Tibial artery (tissue), 4 donors: ENCODE measurements around the gene SLC35G6.
"Not testable (repeated sequence)": the region's sequence is repeated elsewhere in the genome, so short reads cannot be mapped to it uniquely, and the experiment has no call there.

Experiments
- DNase-seq, 2 donors: peaks; one replicate each; pipeline ENCODE4 v3.0.0-alpha.2; 2019
- H3K27ac ChIP-seq, 2 donors: fragments of 200-600 bp; sonication (generic) in 1 of 2; 1 replicate in 1 of 2; 2 replicates in 1 of 2; pipeline ENCODE4 v1.5.1; 2018 to 2019; ENCODE audit warnings: mild to moderate bottlenecking in 1 of 2
- H3K27me3 ChIP-seq, 2 donors: fragments of 200-600 bp; sonication (generic) in 1 of 2; one replicate each; pipeline versions ENCODE4 v1.5.1 to v1.6.0; 2016 to 2019
- H3K36me3 ChIP-seq, 3 donors: fragments of 200-600 bp; sonication (generic) in 2 of 3; one replicate each; pipeline ENCODE4 v1.5.1; 2016 to 2019; ENCODE audit warnings: mild to moderate bottlenecking in 2 of 3
- H3K4me1 ChIP-seq, 4 donors: fragments of 200-600 bp; sonication (generic) in 2 of 4; 1 replicate in 3 of 4; 2 replicates in 1 of 4; pipeline ENCODE4 v1.5.1; 2016 to 2019
- H3K4me3 ChIP-seq, 2 donors: fragments of 200-600 bp; sonication (generic) in 1 of 2; 1 replicate in 1 of 2; 2 replicates in 1 of 2; pipeline ENCODE4 v1.5.1; 2018 to 2019; ENCODE audit warnings: mild to moderate bottlenecking in 2 of 2
- H3K9me3 ChIP-seq, 3 donors: fragments of 200-600 bp; sonication (generic) in 1 of 3; one replicate each; pipeline ENCODE4 v1.5.1; 2016 to 2019
- intact Hi-C: fragments of 100-400 bp; cut with DNase I; formaldehyde crosslinking; loops from one replicate; pipeline ENCODE4 v1.15.0; 2023; ENCODE audit warnings: low total_unique reads
- TF ChIP-seq, protein P1 (sequence below), 2 experiments: fragments of 200-600 bp in 1 of 2; fragments of 450-650 bp in 1 of 2; IDR thresholded peaks; one replicate each; pipeline ENCODE4 v1.5.1; 2017 to 2019; ENCODE audit warnings: antibody characterized with exemption in 2 of 2, mild to moderate bottlenecking in 1 of 2, moderate library complexity in 1 of 2

Gene SLC35G6

GRCh38 chr17:7481275-7481674 is at the start of gene SLC35G6:
Gene SLC35G6 (plus strand): TSS chr17:7481446. CDS start chr17:7481517, 71 bp downstream.
- intact Hi-C loops, DNase-seq, H3K9me3 ChIP-seq, H3K27me3 ChIP-seq, H3K36me3 ChIP-seq: not testable (repeated sequence)
- H3K27ac ChIP-seq: peak within 1 kb of the TSS; percentile 100
- H3K4me3 ChIP-seq: peak within 1 kb of the TSS in 1 of 2 donors; percentile 95
- peaks cover 0 to 57% (median 45%) of the 10 kb centered on the region in 4 donors for H3K4me1 ChIP-seq

GRCh38 chr17:7432296-7432695 is 49.0 kb upstream of the SLC35G6 start:
- Histone ChIP-seq H3K27ac (no peak overlapping the region), H3K27me3 (peaks cover 0 to 1% of the 10 kb centered on the region in 2 donors), H3K4me1 (peaks cover 0 to 22% (median 21%) of the 10 kb centered on the region in 4 donors), H3K9me3 (no peaks in the 10 kb centered on the region), H3K36me3 (no peaks in the 10 kb centered on the region), H3K4me3 (no peak overlapping the region)
- TF ChIP-seq, protein P1, sequence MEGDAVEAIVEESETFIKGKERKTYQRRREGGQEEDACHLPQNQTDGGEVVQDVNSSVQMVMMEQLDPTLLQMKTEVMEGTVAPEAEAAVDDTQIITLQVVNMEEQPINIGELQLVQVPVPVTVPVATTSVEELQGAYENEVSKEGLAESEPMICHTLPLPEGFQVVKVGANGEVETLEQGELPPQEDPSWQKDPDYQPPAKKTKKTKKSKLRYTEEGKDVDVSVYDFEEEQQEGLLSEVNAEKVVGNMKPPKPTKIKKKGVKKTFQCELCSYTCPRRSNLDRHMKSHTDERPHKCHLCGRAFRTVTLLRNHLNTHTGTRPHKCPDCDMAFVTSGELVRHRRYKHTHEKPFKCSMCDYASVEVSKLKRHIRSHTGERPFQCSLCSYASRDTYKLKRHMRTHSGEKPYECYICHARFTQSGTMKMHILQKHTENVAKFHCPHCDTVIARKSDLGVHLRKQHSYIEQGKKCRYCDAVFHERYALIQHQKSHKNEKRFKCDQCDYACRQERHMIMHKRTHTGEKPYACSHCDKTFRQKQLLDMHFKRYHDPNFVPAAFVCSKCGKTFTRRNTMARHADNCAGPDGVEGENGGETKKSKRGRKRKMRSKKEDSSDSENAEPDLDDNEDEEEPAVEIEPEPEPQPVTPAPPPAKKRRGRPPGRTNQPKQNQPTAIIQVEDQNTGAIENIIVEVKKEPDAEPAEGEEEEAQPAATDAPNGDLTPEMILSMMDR (IDR thresholded peaks at IDR 0.05): no peak
- intact Hi-C loops: no loop called here
- DNase-seq: no peak

DNA sequence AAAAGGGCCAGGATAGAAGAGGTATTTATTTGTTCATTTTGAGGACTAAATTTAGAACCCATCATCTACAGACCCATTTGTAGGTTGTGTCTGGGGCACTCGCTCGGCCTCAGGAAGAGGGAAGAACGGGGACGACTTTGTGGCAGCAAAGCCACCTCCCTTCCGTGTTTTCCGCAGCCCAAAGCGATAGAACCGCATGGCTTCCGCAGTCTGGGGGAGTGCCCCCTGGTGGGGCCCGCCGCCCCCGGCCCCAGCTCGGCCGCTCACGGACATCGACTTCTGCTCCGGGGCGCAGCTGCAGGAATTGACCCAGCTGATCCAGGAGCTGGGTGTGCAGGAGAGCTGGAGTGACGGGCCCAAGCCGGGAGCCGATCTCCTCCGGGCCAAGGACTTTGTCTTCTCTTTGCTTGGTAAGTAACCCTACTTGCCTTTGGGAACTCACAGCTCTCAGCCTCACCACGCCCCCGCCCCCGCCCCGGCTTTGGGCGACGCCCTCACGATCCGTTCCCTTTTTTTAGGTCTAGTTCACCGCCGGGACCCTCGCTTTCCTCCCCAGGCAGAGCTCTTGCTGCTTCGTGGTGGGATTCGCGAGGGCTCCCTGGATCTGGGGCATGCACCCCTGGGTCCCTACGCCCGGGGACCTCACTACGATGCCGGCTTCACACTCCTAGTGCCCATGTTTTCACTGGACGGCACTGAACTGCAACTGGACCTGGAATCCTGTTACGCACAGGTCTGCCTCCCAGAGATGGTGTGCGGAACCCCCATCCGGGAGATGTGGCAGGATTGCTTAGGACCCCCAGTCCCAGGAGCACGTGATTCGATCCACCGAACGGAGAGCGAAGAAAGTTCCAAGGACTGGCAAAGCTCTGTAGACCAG is 45.3 kb upstream of the SLC35G6 start:
- TF ChIP-seq, protein P1 (IDR thresholded peaks at IDR 0.05): no peak
- Histone ChIP-seq H3K9me3 (no peaks in the 10 kb centered on the region), H3K4me1 (peaks cover 0 to 56% (median 47%) of the 10 kb centered on the region in 4 donors), H3K27me3 (peaks cover 3 to 36% of the 10 kb centered on the region in 2 donors), H3K27ac (peak overlapping the region; percentile 59 to 65), H3K4me3 (peak overlapping the region; percentile 55 to 71), H3K36me3 (no peaks in the 10 kb centered on the region)
- DNase-seq: no peak
- intact Hi-C loops: loop anchor here (5.0 kb wide), 3 partner anchors 41 to 126 kb away; partner anchors contain the start of genes KCTD11, SENP3 and ZBTB4

DNA sequence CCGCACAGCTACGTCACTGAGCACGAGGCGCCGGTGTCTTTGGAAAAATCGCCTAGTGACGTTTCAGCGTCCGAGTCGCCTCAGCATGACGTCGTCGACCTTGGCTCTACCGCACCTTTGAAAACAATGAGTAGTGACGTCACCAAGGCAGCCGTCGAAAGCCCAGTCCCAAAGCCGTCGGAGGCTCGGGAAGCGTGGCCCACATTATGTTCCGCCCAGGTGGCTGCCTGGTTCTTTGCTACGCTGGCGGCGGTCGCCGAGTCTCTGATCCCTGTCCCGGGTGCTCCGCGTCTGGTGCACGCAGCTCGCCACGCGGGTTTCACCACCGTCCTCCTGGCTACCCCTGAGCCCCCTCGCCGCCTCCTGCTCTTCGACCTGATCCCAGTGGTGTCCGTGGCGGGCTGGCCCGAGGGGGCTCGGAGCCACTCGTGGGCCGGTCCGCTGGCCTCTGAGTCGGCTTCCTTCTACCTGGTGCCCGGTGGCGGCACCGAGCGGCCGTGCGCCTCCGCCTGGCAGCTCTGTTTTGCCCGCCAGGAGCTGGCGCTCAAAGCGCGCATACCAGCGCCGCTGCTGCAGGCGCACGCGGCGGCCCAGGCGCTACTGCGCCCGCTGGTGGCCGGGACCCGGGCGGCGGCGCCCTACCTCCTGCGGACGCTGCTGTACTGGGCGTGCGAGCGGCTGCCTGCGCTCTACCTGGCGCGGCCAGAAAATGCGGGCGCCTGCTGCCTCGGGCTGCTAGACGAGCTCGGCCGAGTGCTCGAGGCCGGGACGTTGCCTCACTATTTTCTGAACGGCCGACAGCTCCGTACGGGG is 44.5 kb upstream of the SLC35G6 start:
- Histone ChIP-seq H3K4me1 (peaks cover 0 to 60% (median 48%) of the 10 kb centered on the region in 4 donors), H3K36me3 (no peaks in the 10 kb centered on the region), H3K4me3 (peak overlapping the region; percentile 55 to 71), H3K27me3 (peaks cover 3 to 45% of the 10 kb centered on the region in 2 donors), H3K27ac (peak overlapping the region; percentile 59 to 61), H3K9me3 (no peaks in the 10 kb centered on the region)
- DNase-seq: peak; percentile 58 to 88
- TF ChIP-seq, protein P1 (IDR thresholded peaks at IDR 0.05): peak; percentile 86 to 88
- intact Hi-C loops: loop anchor here (5.0 kb wide), 3 partner anchors 41 to 126 kb away; partner anchors contain the start of genes KCTD11, SENP3 and ZBTB4

DNA sequence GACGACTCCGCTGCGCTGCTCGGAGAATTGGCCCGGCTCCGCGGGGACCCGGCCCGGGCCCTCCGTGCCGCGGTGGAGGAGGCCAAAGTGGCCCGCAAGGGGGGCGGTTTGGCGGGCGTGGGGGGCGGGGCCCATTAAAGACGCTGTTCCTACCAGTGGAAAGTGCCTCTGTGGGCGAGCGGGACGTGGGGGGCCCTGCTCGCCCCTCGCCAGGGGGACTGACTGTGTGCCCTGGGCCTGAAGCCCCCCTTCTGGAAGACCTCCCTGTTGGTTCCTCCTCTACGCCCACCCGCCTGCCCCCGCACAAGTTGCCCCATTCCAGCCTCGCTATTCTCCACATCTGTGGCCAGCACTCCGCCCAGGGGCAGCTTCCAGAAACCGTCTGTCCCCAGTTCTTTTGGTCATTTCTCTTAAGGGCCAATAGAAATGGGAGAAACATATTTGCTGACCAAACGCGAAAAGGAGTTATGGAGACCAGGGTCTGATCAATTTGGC is 43.8 kb upstream of the SLC35G6 start:
- DNase-seq: no peak
- intact Hi-C loops: loop anchor here (5.0 kb wide), 3 partner anchors 40 to 125 kb away; partner anchors contain the start of genes KCTD11, SENP3 and ZBTB4
- Histone ChIP-seq H3K4me3 (peak overlapping the region; percentile 55 to 71), H3K36me3 (no peaks in the 10 kb centered on the region), H3K27me3 (peaks cover 3 to 45% of the 10 kb centered on the region in 2 donors), H3K9me3 (no peaks in the 10 kb centered on the region), H3K4me1 (peaks cover 0 to 60% (median 48%) of the 10 kb centered on the region in 4 donors), H3K27ac (no peak overlapping the region)
- TF ChIP-seq, protein P1 (IDR thresholded peaks at IDR 0.05): no peak
